HCT116 (cell line): Measurements from ENCODE around the gene SART1.

Experiments
- CTCF ChIP-seq, 3 experiments: fragments of 200-600 bp in 1 of 3; sonication (generic) in 1 of 3; IDR thresholded peaks in 2 of 3; conservative IDR thresholded peaks in 1 of 3; 2 replicates each; pipeline ENCODE4 v1.5.1; 2012 to 2017; ENCODE audit warnings: low read depth in 2 of 3, low read length in 2 of 3, antibody characterized with exemption in 1 of 3, borderline replicate concordance in 1 of 3, control low read depth in 1 of 3, mild to moderate bottlenecking in 1 of 3, mixed read lengths in 1 of 3, mixed run types in 1 of 3, moderate library complexity in 1 of 3; ENCODE audit not compliant: insufficient read depth in 1 of 3
- POLR2A ChIP-seq: IDR thresholded peaks from 2 replicates; pipeline ENCODE4 v1.7.0; 2011; ENCODE audit warnings: borderline replicate concordance; ENCODE audit not compliant: insufficient read depth, insufficient read length; ENCODE audit errors: extremely low read depth

- TF ChIP-seq CTCF (IDR thresholded peaks at IDR 0.05 in 2 of 3, conservative IDR thresholded peaks at IDR 0.05 in 1 of 3; ENCODE audit: borderline replicate concordance in 1 of 3, insufficient read depth in 1 of 3, low read depth in 2 of 3, low read length in 2 of 3) (no peak), POLR2A (peak; percentile 71)
Observed at GRCh38 chr11:65961267-65962140, at the start of gene SART1.
